GOT3 (cell line): ENCODE data around the gene SHISA9.
"Not testable (repeated sequence)": the region's sequence is repeated elsewhere in the genome, so short reads cannot be mapped to it uniquely, and the experiment has no call there.

ENCODE experiments used
- DNase-seq: peaks from one replicate; lab custom pipeline; 2025; ENCODE audit warnings: mixed read lengths; lab: John Stamatoyannopoulos, UW

SHISA9 gene

GRCh38 chr16:12901597-12902461, at the start of gene SHISA9:
Gene SHISA9 (plus strand): TSS chr16:12901598.
- DNase-seq: no peak

- no peak for DNase-seq
Observed at GRCh38 chr16:12853972-12854371, 47.4 kb upstream of the SHISA9 start.

GRCh38 chr16:12857435-12857834, 44.0 kb upstream of the SHISA9 start:
- not testable (repeated sequence) for DNase-seq

GRCh38 chr16:12862327-12862726, 39.1 kb upstream of the SHISA9 start:
- no peak for DNase-seq

GRCh38 chr16:12862941-12863340, 38.5 kb upstream of the SHISA9 start:
- no peak for DNase-seq

GRCh38 chr16:12866981-12867551, 34.3 kb upstream of the SHISA9 start:
- no peak for DNase-seq

- no peak for DNase-seq
Observed at GRCh38 chr16:12868169-12868568, 33.2 kb upstream of the SHISA9 start.

GRCh38 chr16:12868788-12869187, 32.6 kb upstream of the SHISA9 start:
- DNase-seq: no peak

- DNase-seq: no peak
Observed at GRCh38 chr16:12869698-12870427, 31.5 kb upstream of the SHISA9 start.

- DNase-seq: no peak
Observed at GRCh38 chr16:12871784-12872183, 29.6 kb upstream of the SHISA9 start.

GRCh38 chr16:12874186-12874585, 27.2 kb upstream of the SHISA9 start:
- DNase-seq: no peak

GRCh38 chr16:12876778-12877177, 24.6 kb upstream of the SHISA9 start:
- no peak for DNase-seq

- no peak for DNase-seq
Observed at GRCh38 chr16:12878973-12879372, 22.4 kb upstream of the SHISA9 start.

GRCh38 chr16:12879812-12880211, 21.6 kb upstream of the SHISA9 start:
- DNase-seq: no peak

GRCh38 chr16:12881182-12881581, 20.2 kb upstream of the SHISA9 start:
- DNase-seq: no peak

GRCh38 chr16:12881740-12882139, 19.7 kb upstream of the SHISA9 start:
- no peak for DNase-seq

- DNase-seq: no peak
Observed at GRCh38 chr16:12885742-12886141, 15.7 kb upstream of the SHISA9 start.

- DNase-seq: no peak
Observed at GRCh38 chr16:12891836-12892235, 9.6 kb upstream of the SHISA9 start.

- DNase-seq: no peak
Observed at GRCh38 chr16:12893050-12893750, 8.2 kb upstream of the SHISA9 start.

GRCh38 chr16:12896562-12896961, 4.8 kb upstream of the SHISA9 start:
- no peak for DNase-seq

GRCh38 chr16:12898551-12898950, 2.8 kb upstream of the SHISA9 start:
- no peak for DNase-seq

- DNase-seq: no peak
Observed at GRCh38 chr16:12899529-12900143, 1.8 kb upstream of the SHISA9 start.
